Measurements from ENCODE around the gene PGM2.

- no peak for TF ChIP-seq CTCF (IDR thresholded peaks at IDR 0.05)
- no peak for TF ChIP-seq POLR2A (IDR thresholded peaks at IDR 0.05)
- TF ChIP-seq POLR2AphosphoS5 (IDR thresholded peaks at IDR 0.05): no peak
These were observed 8.5 kb downstream of the PGM2 start for GRCh38 chr4:37835031-37835430.

Data from sigmoid colon (tissue), 4 donors.